ENCODE data around the gene SH3PXD2A. TPM values are rescaled to one million over a fixed set of nuclear protein-coding genes. Genes with fewer than 3 reads are reported as not detected.

SH3PXD2A gene
- total RNA-seq, 1 experiment from 2014 or later, result 54.9 TPM

GRCh38 chr10:103545771-103546281 is 309.6 kb downstream of the SH3PXD2A start:
- Histone ChIP-seq H3K27me3 (replicated peaks; ENCODE audit: insufficient read depth, low read depth, low read length, poor library complexity) (no peaks in the 10 kb centered on the region), H3K36me3 (ENCODE audit: insufficient read depth, low read length, poor library complexity, severe bottlenecking) (no peaks in the 10 kb centered on the region), H3K4me3 (ENCODE audit: low read depth, low read length, poor library complexity, severe bottlenecking) (no peak overlapping the region), H3K4me1 (ENCODE audit: insufficient read depth, low read length, poor library complexity, severe bottlenecking) (peaks cover 32% of the 10 kb centered on the region), H3K9me3 (ENCODE audit: low read depth, low read length, poor library complexity, severe bottlenecking) (no peaks in the 10 kb centered on the region), H3K27ac (ENCODE audit: low read depth, low read length, poor library complexity, severe bottlenecking) (no peak overlapping the region)
- DNase-seq (ENCODE audit: low spot score), result no peak
- TF ChIP-seq CTCF (conservative IDR thresholded peaks at IDR 0.05; ENCODE audit: low read depth, low read length), result no peak
- no peak for TF ChIP-seq EZH2 (IDR thresholded peaks at IDR 0.05; ENCODE audit: borderline replicate concordance, low read depth, low read length, poor library complexity, severe bottlenecking)
- ChIA-PET POLR2A (ENCODE audit: low non-redundant PET) (no interaction called here), CTCF (no interaction called here)
- intact Hi-C loops (cut with micrococcal nuclease; ENCODE audit: unreplicated experiment), result no loop called here
- no TSS peak for BruUV-seq (replicated peaks)

GRCh38 chr10:103545366-103545765 is 310.0 kb downstream of the SH3PXD2A start:
- no peak for TF ChIP-seq EZH2 (IDR thresholded peaks at IDR 0.05; ENCODE audit: borderline replicate concordance, low read depth, low read length, poor library complexity, severe bottlenecking)
- no peak for TF ChIP-seq CTCF (conservative IDR thresholded peaks at IDR 0.05; ENCODE audit: low read depth, low read length)
- H3K36me3 ChIP-seq (ENCODE audit: insufficient read depth, low read length, poor library complexity, severe bottlenecking), result no peaks in the 10 kb centered on the region
- CTCF ChIA-PET, result no interaction called here
- H3K27ac ChIP-seq (ENCODE audit: low read depth, low read length, poor library complexity, severe bottlenecking), result no peak overlapping the region
- H3K4me3 ChIP-seq (ENCODE audit: low read depth, low read length, poor library complexity, severe bottlenecking), result no peak overlapping the region
- peaks cover 32% of the 10 kb centered on the region for H3K4me1 ChIP-seq (ENCODE audit: insufficient read depth, low read length, poor library complexity, severe bottlenecking)
- BruUV-seq (replicated peaks), result no TSS peak
- intact Hi-C loops (cut with micrococcal nuclease; ENCODE audit: unreplicated experiment), result no loop called here
- POLR2A ChIA-PET (ENCODE audit: low non-redundant PET), result no interaction called here
- DNase-seq (ENCODE audit: low spot score), result no peak
- H3K9me3 ChIP-seq (ENCODE audit: low read depth, low read length, poor library complexity, severe bottlenecking), result no peaks in the 10 kb centered on the region
- H3K27me3 ChIP-seq (replicated peaks; ENCODE audit: insufficient read depth, low read depth, low read length, poor library complexity), result no peaks in the 10 kb centered on the region

- H3K27ac ChIP-seq (ENCODE audit: low read depth, low read length, poor library complexity, severe bottlenecking), result no peak overlapping the region
- intact Hi-C loops (cut with micrococcal nuclease; ENCODE audit: unreplicated experiment), result no loop called here
- ChIA-PET CTCF (no interaction called here), POLR2A (ENCODE audit: low non-redundant PET) (no interaction called here)
- H3K4me3 ChIP-seq (ENCODE audit: low read depth, low read length, poor library complexity, severe bottlenecking), result no peak overlapping the region
- no peaks in the 10 kb centered on the region for H3K9me3 ChIP-seq (ENCODE audit: low read depth, low read length, poor library complexity, severe bottlenecking)
- no peaks in the 10 kb centered on the region for H3K36me3 ChIP-seq (ENCODE audit: insufficient read depth, low read length, poor library complexity, severe bottlenecking)
- no peak for DNase-seq (ENCODE audit: low spot score)
- H3K4me1 ChIP-seq (ENCODE audit: insufficient read depth, low read length, poor library complexity, severe bottlenecking), result peaks cover 32% of the 10 kb centered on the region
- BruUV-seq (replicated peaks), result no TSS peak
- no peaks in the 10 kb centered on the region for H3K27me3 ChIP-seq (replicated peaks; ENCODE audit: insufficient read depth, low read depth, low read length, poor library complexity)
- TF ChIP-seq CTCF (conservative IDR thresholded peaks at IDR 0.05; ENCODE audit: low read depth, low read length) (no peak), EZH2 (IDR thresholded peaks at IDR 0.05; ENCODE audit: borderline replicate concordance, low read depth, low read length, poor library complexity, severe bottlenecking) (no peak)
Measured at GRCh38 chr10:103544657-103545310, 310.6 kb downstream of the SH3PXD2A start.

Other genes starting within 250 kb of the SH3PXD2A start
- gene STN1, start 62.6 kb upstream of the SH3PXD2A start, total RNA-seq (2021), result 14.3 and 16.5 TPM in 2 replicates
- gene SLK, start 111.6 kb upstream of the SH3PXD2A start, total RNA-seq (2021), result 39.1 and 41.0 TPM in 2 replicates
- gene COL17A1, start 230.3 kb upstream of the SH3PXD2A start, total RNA-seq (2021), result not detected in 2 replicates